Liver (tissue), 3 donors: ENCODE data around the gene DNM1L.

Experiments used
- ATF3 ChIP-seq: IDR thresholded peaks from 2 replicates; pipeline ENCODE4 v1.6.1; 2016; ENCODE audit warnings: antibody characterized with exemption
- CTCF ChIP-seq: fragments of 150-350 bp; IDR thresholded peaks from 2 replicates; pipeline ENCODE4 v1.5.1; 2017; ENCODE audit warnings: improper control_type of control experiment, low read depth, low read length; ENCODE audit not compliant: missing input control
- EGR1 ChIP-seq, 2 donors: IDR thresholded peaks; 2 replicates each; pipeline ENCODE4 v1.6.1; 2016 to 2018; ENCODE audit warnings: antibody characterized with exemption in 2 of 2, low read depth in 2 of 2
- JUND ChIP-seq, 2 donors: IDR thresholded peaks; 2 replicates each; pipeline ENCODE4 v1.6.1; 2016; ENCODE audit warnings: antibody characterized with exemption in 2 of 2
- RAD21 ChIP-seq, 2 donors: IDR thresholded peaks; 2 replicates each; pipeline ENCODE4 v1.6.1; 2016; ENCODE audit warnings: antibody characterized with exemption in 2 of 2, mild to moderate bottlenecking in 2 of 2
- TF ChIP-seq, protein P1 (sequence below): IDR thresholded peaks from 2 replicates; pipeline ENCODE4 v1.6.1; 2016; ENCODE audit warnings: antibody characterized with exemption, mild to moderate bottlenecking
- TF ChIP-seq, protein P2 (sequence below): IDR thresholded peaks from 2 replicates; pipeline ENCODE4 v1.6.1; 2016; ENCODE audit warnings: antibody characterized with exemption
- donor health status: healthy.
- donor health status: healthy.

DNA sequence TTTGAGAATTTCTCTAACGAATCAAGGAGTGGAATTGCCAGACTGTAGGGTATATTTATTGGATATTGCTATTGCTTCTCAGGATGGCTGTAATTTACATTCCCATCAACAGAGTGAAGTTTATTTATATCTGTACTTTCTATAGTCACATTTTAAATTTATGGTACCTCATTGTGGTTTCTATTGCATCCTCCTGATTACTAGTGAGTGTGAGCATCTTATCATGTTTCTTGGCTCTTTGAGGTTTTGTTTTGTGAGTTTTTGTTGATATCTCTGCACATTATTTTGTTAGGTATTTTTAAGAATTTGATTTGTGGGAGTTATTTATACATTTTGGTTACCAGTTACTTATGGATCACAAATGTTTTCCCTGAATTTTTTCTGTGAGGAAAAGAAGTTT, 13.9 kb downstream of the DNM1L start:
- no peak for TF ChIP-seq EGR1 (IDR thresholded peaks at IDR 0.05; ENCODE audit: low read depth in 2 of 2)
- no peak for TF ChIP-seq ATF3
- no peak for TF ChIP-seq CTCF
- TF ChIP-seq JUND (IDR thresholded peaks at IDR 0.05): no peak
- TF ChIP-seq, protein P1, sequence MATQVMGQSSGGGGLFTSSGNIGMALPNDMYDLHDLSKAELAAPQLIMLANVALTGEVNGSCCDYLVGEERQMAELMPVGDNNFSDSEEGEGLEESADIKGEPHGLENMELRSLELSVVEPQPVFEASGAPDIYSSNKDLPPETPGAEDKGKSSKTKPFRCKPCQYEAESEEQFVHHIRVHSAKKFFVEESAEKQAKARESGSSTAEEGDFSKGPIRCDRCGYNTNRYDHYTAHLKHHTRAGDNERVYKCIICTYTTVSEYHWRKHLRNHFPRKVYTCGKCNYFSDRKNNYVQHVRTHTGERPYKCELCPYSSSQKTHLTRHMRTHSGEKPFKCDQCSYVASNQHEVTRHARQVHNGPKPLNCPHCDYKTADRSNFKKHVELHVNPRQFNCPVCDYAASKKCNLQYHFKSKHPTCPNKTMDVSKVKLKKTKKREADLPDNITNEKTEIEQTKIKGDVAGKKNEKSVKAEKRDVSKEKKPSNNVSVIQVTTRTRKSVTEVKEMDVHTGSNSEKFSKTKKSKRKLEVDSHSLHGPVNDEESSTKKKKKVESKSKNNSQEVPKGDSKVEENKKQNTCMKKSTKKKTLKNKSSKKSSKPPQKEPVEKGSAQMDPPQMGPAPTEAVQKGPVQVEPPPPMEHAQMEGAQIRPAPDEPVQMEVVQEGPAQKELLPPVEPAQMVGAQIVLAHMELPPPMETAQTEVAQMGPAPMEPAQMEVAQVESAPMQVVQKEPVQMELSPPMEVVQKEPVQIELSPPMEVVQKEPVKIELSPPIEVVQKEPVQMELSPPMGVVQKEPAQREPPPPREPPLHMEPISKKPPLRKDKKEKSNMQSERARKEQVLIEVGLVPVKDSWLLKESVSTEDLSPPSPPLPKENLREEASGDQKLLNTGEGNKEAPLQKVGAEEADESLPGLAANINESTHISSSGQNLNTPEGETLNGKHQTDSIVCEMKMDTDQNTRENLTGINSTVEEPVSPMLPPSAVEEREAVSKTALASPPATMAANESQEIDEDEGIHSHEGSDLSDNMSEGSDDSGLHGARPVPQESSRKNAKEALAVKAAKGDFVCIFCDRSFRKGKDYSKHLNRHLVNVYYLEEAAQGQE: no peak
- no peak for TF ChIP-seq RAD21 (IDR thresholded peaks at IDR 0.05)
- TF ChIP-seq, protein P2, sequence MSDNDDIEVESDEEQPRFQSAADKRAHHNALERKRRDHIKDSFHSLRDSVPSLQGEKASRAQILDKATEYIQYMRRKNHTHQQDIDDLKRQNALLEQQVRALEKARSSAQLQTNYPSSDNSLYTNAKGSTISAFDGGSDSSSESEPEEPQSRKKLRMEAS: no peak
